ENCODE measurements around the gene CTNNBL1.

The CTNNBL1 gene

GRCh38 chr20:37821696-37822095 lies 127.9 kb downstream of the CTNNBL1 start:
- no peak for DNase-seq (ENCODE audit: low read depth)

GRCh38 chr20:37822141-37822601 lies 128.3 kb downstream of the CTNNBL1 start:
- DNase-seq (ENCODE audit: low read depth): no peak

GRCh38 chr20:37823296-37823980 lies 129.6 kb downstream of the CTNNBL1 start:
- DNase-seq (ENCODE audit: low read depth): no peak

- no peak for DNase-seq (ENCODE audit: low read depth)
These were observed 133.8 kb downstream of the CTNNBL1 start for GRCh38 chr20:37827605-37828004.

GRCh38 chr20:37828684-37829083 lies 134.9 kb downstream of the CTNNBL1 start:
- no peak for DNase-seq (ENCODE audit: low read depth)

GRCh38 chr20:37829128-37829527 lies 135.3 kb downstream of the CTNNBL1 start:
- no peak for DNase-seq (ENCODE audit: low read depth)

- no peak for DNase-seq (ENCODE audit: low read depth)
These were observed 139.5 kb downstream of the CTNNBL1 start for GRCh38 chr20:37833221-37833896.

GRCh38 chr20:37836926-37837325 lies 143.1 kb downstream of the CTNNBL1 start:
- no peak for DNase-seq (ENCODE audit: low read depth)

GRCh38 chr20:37837924-37838323 lies 144.1 kb downstream of the CTNNBL1 start:
- DNase-seq (ENCODE audit: low read depth): no peak

- DNase-seq (ENCODE audit: low read depth): no peak
These were observed 145.1 kb downstream of the CTNNBL1 start for GRCh38 chr20:37838769-37839431.

GRCh38 chr20:37839432-37839827 lies 145.6 kb downstream of the CTNNBL1 start:
- DNase-seq (ENCODE audit: low read depth): no peak

- DNase-seq (ENCODE audit: low read depth): no peak
These were observed 146.1 kb downstream of the CTNNBL1 start for GRCh38 chr20:37839955-37840354.

GRCh38 chr20:37841389-37841788 lies 147.6 kb downstream of the CTNNBL1 start:
- DNase-seq (ENCODE audit: low read depth): no peak

GRCh38 chr20:37841971-37842370 lies 148.1 kb downstream of the CTNNBL1 start:
- no peak for DNase-seq (ENCODE audit: low read depth)

- DNase-seq (ENCODE audit: low read depth): no peak
These were observed 151.4 kb downstream of the CTNNBL1 start for GRCh38 chr20:37845241-37845681.

- DNase-seq (ENCODE audit: low read depth): no peak
These were observed 152.0 kb downstream of the CTNNBL1 start for GRCh38 chr20:37845878-37846277.

GRCh38 chr20:37846573-37846972 lies 152.7 kb downstream of the CTNNBL1 start:
- DNase-seq (ENCODE audit: low read depth): no peak

GRCh38 chr20:37848706-37849105 lies 154.9 kb downstream of the CTNNBL1 start:
- DNase-seq (ENCODE audit: low read depth): no peak

- DNase-seq (ENCODE audit: low read depth): no peak
These were observed 155.3 kb downstream of the CTNNBL1 start for GRCh38 chr20:37849156-37849555.

GRCh38 chr20:37849566-37849965 lies 155.7 kb downstream of the CTNNBL1 start:
- DNase-seq (ENCODE audit: low read depth): no peak

GRCh38 chr20:37850036-37850592 lies 156.3 kb downstream of the CTNNBL1 start:
- DNase-seq (ENCODE audit: low read depth): no peak

GRCh38 chr20:37850724-37851355 lies 157.0 kb downstream of the CTNNBL1 start:
- DNase-seq (ENCODE audit: low read depth): no peak
